GM19463 (cell line): ENCODE data around the gene GHITM.
"Not testable (repeated sequence)": the region's sequence is repeated elsewhere in the genome, so short reads cannot be mapped to it uniquely, and the experiment has no call there.

ENCODE experiments used
- ATAC-seq: cut with Tn5 transposase; IDR thresholded peaks from one replicate; pipeline ENCODE4 v1.9.1; 2021; ENCODE audit warnings: mild to moderate bottlenecking, moderate library complexity; ENCODE audit not compliant: unreplicated experiment

GHITM gene

GRCh38 chr10:84175436-84175835 is 36.1 kb downstream of the GHITM start:
- ATAC-seq, result no peak

GRCh38 chr10:84176351-84176750 is 37.0 kb downstream of the GHITM start:
- no peak for ATAC-seq

DNA sequence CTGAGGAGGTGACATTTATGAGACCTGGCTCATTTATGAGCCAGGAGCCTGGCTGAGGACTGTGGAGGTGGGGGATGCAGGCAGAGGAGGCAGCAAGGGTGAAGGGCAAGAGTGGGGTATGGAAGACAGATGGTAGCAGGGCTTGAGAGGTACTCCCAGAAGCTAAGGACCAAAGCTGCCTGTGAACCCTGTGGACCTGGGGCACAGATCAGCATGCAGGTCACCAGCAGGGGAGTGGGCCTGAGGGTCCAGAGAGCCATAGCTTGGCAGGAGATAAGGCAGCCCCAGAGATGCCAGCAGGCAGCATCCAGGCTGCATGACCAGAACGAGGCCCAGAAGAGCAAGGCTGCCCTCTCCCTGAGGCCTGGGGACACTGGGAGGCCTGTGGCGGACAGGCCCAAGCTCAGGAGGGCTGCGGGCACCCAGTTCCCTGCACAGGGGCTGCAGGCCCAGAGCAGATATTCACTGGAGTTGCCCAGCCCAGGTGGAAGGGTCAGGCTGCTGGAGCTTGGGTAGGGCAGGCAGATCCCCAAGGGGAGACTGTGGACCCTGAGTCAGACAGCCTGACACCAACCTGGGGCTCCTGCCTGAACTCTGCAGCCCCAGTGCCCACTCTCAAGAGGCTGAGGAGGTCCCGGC is 37.6 kb downstream of the GHITM start:
- ATAC-seq, result no peak

- ATAC-seq, result peak; percentile 29
Measured at GRCh38 chr10:84177541-84178141, 38.3 kb downstream of the GHITM start.

- ATAC-seq, result no peak
Measured at GRCh38 chr10:84178160-84178609, 38.9 kb downstream of the GHITM start.

- peak; percentile 83 for ATAC-seq
Measured at GRCh38 chr10:84179059-84179710, 39.9 kb downstream of the GHITM start.

GRCh38 chr10:84180386-84180785 is 41.1 kb downstream of the GHITM start:
- ATAC-seq, result not testable (repeated sequence)

DNA sequence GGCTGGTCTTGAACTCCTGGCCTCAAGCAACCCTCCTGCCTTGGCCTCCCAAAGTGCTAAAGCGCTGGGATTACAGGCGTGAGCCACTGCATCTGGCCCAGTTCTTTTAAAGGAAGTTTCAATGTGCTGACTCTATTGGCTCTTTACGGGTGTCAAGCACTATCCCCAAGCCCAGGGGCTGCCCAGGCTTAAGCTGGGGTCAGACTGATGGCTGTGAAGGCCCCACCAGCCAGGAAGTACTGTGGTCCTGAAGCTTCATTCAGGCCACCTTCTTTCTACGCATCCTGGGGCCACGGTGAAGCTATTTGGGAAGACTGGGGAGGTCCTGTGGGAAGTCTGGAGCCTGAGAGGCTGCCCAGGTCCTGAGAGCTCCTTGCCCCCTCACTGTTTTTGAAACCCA is 42.3 kb downstream of the GHITM start:
- no peak for ATAC-seq

- ATAC-seq, result no peak
Measured at GRCh38 chr10:84184517-84184916, 45.2 kb downstream of the GHITM start.

DNA sequence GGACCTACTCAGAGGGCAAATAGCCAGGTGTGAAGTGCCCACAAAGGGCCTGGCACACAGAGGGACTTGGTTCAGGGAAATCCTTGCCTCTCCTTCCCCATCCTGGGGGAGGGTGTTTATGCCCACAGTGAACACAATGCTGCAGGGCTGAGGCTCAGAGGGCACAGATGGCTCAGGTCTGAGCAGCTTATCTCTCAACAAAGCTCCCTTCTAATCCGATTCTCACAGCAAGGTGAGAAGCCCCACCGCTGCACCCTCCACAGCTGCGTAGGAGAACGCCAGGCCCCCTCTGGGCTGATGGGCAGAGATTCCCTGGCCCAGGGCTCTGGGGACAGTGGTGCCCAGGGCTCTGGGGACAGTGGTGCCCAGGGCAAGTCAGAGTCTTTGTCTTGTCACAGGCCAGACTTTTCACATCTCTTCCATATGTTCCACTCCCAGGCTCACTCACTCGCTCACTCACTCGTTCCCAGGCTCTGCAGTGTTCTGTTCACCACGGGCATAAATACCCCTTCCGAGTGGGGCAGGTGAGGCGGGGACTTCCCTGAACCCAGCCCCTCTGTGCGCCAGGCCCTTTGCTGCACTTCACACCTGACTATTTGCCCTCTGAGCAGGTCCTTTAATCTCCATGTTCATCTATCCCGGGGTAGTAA is 46.3 kb downstream of the GHITM start:
- ATAC-seq, result no peak

GRCh38 chr10:84188815-84189214 is 49.5 kb downstream of the GHITM start:
- no peak for ATAC-seq

- no peak for ATAC-seq
Measured at GRCh38 chr10:84190621-84191020, 51.3 kb downstream of the GHITM start.

GRCh38 chr10:84191106-84191505 is 51.8 kb downstream of the GHITM start:
- ATAC-seq, result no peak

DNA sequence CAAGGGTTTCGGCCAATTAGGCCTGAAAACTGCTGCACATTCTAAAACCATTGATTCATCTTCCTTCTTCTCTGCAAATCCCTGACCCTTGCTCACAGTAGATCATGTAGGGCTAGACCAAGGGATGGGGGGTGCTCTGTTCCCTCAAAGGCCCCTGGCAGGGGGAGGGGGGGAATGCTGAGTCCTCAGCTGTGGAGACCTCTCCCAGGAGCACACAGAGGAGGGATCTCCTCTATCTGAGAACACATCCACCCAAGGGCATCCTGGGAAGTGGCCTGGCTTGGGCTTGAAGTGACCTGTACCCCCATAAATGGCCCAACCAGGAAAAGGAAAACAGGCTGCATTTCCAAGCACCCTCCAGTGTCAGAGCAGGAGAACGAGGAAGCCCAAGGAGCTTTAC is 54.0 kb downstream of the GHITM start:
- ATAC-seq, result no peak

DNA sequence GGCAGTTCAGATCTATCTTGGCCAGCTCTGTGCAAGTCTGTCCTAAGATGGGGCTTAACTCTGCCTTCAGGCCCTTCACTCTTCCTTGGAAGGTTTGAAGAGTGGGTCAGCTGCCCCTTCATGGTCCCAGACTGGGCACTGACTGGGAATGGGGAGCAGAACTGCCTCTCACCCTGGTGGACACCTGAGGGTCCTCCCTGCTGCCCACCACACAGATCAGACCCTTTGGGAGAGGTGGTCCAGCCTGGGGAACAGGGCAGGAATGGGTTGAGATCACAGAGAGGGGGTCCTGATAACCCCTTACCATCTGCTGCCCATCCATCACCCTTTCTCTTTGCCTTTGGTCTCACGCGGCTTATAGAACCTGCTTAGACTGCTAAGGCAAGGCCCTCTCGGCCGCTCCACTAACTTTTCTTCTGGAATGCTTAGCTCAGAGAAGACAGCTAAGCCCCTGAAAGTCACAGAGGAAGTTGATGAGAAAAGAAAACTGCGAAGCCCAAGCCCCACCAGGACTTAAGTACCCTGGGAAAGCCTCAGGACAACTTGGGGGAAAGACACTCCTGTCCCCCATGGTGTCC is 54.6 kb downstream of the GHITM start:
- ATAC-seq, result peak; percentile 3

DNA sequence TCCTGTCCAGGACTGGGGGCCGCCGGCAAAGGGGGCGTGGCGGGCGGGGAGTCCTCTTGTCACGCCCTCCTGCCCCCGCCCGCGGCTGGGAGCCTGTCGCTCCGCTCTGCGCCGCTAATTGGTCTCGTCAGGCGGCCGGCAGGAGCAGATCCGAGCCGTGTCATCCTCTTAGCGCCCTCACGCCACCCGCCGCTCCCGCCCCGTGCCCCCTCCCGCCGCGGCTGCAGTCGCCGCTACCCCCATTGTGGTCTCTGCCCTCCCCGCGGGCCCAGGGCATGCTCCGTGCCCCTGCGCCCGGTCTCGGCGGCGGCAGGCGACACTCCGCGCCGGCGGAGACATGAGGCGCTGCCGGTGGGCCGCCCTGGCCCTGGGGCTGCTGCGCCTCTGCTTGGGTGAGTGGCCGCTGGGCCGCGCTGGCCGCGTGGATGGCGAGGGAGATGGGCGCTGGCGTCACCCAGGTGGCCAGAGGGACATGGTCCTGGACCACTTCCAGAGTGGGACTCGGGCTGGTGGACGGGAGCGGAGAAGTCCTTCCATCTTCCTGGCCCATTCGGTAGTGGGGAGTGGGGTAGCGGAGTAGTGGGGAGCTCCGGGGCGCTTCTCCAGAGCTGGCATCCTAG is 55.2 kb downstream of the GHITM start, which contains the start of gene CDHR1:
CDHR1 (plus strand) TSS at position 114 of the 620 bp plus-strand sequence; CDS start at position 338, 224 bp downstream.
- peak; percentile 82 for ATAC-seq

DNA sequence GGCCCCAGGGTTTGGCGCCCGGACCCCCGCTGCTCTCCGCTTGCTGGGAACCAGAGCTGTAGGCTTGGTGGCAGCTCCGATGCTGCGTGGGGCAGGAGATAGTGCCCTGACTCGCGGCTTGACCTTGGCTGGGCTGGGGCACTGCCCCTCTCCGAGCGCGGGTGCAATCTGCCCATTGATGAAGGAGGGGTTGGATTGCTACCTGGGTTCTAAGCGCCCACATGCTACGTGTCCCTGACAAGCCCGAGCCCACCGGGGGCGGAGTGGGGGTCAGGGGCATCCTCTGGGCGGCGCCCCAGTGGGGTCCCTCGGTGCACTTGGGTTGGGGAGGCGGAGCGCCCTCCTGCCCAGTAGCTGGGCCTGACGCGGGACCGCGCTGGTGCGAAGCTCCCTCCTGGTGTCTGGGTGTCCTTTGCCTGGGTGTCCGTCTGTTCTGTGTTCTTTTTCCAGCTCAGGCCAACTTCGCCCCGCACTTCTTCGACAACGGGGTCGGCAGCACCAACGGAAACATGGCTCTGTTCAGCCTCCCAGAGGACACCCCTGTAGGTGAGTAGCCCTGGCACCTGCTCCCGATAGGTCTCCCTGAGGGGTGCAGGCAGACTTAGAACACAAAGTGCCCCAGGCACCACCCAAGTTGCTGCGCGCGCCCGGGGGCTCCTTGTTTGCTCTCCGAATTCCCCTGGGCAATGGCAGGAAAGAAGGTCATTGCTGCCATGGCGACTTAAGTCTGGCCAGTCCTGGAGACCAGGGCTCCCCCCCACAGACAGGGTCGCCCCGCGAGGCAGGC is 55.9 kb downstream of the GHITM start:
- peak; percentile 2 for ATAC-seq

GRCh38 chr10:84196083-84196482 is 56.8 kb downstream of the GHITM start:
- no peak for ATAC-seq

DNA sequence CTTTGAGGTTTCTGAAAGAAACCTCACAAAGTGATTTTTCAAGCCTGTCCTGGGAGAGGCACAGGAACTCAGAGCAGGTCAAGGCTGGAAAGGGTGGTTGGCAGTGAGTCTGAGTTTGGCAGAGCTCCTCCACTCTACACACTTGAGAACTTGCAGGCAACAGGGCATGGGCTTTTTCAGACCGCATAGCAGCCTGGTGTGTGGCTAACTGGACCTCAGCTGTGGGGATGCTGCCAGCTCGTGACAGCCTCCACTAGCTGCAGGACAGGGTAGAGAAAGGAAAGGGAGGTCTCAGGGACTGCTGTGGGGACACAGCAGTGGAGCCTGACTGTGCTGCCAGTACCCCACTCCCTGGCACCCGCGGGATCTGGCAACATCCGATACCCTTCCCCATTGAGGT is 57.6 kb downstream of the GHITM start:
- no peak for ATAC-seq

GRCh38 chr10:84197643-84198042 is 58.3 kb downstream of the GHITM start:
- no peak for ATAC-seq
